Measurements from ENCODE around the gene RBM39.

DNA sequence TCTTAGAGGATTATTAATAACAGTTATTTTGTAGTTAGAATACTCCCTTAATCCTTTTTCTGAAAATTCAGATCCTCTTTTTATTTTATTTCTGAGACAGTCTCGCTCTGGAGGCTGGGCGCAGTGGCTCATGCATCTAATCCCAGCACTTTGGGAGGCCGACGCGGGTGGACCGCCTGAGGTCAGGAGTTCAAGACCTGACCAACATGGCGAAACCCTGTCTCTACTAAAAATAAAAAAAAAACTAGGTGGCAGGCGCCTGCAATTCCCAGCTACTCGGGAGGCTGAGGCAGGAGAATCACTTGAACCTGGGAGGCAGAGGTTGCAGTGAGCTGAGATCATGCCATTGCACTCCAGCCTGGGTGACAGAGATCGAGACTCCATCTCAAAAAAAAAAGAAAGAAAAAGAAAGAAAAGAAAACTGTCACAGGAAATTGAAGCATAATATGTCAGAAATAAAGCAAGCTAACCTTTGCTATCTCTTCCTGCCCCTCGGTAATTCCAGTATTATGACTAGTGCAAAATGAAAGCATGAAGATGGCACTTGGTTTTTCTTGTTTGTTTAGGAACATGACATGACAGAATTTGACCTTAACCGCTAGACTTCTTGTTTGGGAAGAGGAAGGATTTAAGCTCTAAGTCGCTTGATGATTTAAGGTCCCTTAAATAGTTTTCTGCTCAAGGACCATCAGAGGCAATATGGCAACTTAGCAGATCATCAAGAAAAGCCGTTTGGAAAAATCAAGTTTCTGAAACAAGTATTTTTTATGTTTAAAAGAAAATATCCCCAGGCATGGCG, 1.8 kb upstream of the RBM39 start:
- TF ChIP-seq CHD2 (IDR thresholded peaks at IDR 0.05; ENCODE audit: low read depth, low read length) (no peak), POU5F1 (IDR thresholded peaks at IDR 0.05; ENCODE audit: borderline replicate concordance, low read depth, low read length, partially characterized antibody) (no peak), ZBTB8A (IDR thresholded peaks at IDR 0.05; ENCODE audit: partially characterized antibody) (no peak)
